ENCODE results near the gene STAC3. TPM values are rescaled to one million over a fixed set of nuclear protein-coding genes. Genes with fewer than 3 reads are reported as not detected.
A peak's percentile ranks its signal among the peaks of the same experiment; 100 is the strongest.

Gene STAC3
- total and polyA plus RNA-seq, 2 of the 13 experiments (the other 11 are each of a cell fraction or from before 2014, with no cell fraction given) = 0.18 to 0.22 TPM

GRCh38 chr12:57240066-57240921 lies 10.7 kb downstream of the STAC3 start (continued):
- TF ChIP-seq ZFP36 (IDR thresholded peaks at IDR 0.05; ENCODE audit: borderline replicate concordance, low read depth, low read length, partially characterized antibody) (no peak), AGO1 (IDR thresholded peaks at IDR 0.05; ENCODE audit: low read depth, low read length, poor library complexity, severe bottlenecking) (no peak), GATAD1 (CRISPR knock-in tag; IDR thresholded peaks at IDR 0.05) (no peak), ERF (CRISPR knock-in tag; IDR thresholded peaks at IDR 0.05) (no peak), ZNF777 (CRISPR knock-in tag; IDR thresholded peaks at IDR 0.05) (peak; percentile 37; the same call in 1 of the 2 replicates), CHD4 (IDR thresholded peaks at IDR 0.05; ENCODE audit: borderline replicate concordance, low read length) (no peak), POLR2G (IDR thresholded peaks at IDR 0.05; ENCODE audit: low read depth, low read length) (peak; percentile 48), ZNF574 (CRISPR knock-in tag; IDR thresholded peaks at IDR 0.05) (no peak), ZNF768 (CRISPR knock-in tag; IDR thresholded peaks at IDR 0.05) (no peak), ZNF414 (CRISPR knock-in tag; IDR thresholded peaks at IDR 0.05) (no peak), DNMT3B (CRISPR knock-in tag; conservative IDR thresholded peaks at IDR 0.05) (no peak), BCL3 (CRISPR knock-in tag; IDR thresholded peaks at IDR 0.05) (no peak), ATF4 (CRISPR knock-in tag; IDR thresholded peaks at IDR 0.05) (peak; percentile 68 to 97; a peak in 3 of 4 replicates)
- TF ChIP-seq, protein P1, sequence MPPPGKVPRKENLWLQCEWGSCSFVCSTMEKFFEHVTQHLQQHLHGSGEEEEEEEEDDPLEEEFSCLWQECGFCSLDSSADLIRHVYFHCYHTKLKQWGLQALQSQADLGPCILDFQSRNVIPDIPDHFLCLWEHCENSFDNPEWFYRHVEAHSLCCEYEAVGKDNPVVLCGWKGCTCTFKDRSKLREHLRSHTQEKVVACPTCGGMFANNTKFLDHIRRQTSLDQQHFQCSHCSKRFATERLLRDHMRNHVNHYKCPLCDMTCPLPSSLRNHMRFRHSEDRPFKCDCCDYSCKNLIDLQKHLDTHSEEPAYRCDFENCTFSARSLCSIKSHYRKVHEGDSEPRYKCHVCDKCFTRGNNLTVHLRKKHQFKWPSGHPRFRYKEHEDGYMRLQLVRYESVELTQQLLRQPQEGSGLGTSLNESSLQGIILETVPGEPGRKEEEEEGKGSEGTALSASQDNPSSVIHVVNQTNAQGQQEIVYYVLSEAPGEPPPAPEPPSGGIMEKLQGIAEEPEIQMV (CRISPR knock-in tag; IDR thresholded peaks at IDR 0.05; ENCODE audit: low read depth) = no peak
- TF ChIP-seq, protein P2, sequence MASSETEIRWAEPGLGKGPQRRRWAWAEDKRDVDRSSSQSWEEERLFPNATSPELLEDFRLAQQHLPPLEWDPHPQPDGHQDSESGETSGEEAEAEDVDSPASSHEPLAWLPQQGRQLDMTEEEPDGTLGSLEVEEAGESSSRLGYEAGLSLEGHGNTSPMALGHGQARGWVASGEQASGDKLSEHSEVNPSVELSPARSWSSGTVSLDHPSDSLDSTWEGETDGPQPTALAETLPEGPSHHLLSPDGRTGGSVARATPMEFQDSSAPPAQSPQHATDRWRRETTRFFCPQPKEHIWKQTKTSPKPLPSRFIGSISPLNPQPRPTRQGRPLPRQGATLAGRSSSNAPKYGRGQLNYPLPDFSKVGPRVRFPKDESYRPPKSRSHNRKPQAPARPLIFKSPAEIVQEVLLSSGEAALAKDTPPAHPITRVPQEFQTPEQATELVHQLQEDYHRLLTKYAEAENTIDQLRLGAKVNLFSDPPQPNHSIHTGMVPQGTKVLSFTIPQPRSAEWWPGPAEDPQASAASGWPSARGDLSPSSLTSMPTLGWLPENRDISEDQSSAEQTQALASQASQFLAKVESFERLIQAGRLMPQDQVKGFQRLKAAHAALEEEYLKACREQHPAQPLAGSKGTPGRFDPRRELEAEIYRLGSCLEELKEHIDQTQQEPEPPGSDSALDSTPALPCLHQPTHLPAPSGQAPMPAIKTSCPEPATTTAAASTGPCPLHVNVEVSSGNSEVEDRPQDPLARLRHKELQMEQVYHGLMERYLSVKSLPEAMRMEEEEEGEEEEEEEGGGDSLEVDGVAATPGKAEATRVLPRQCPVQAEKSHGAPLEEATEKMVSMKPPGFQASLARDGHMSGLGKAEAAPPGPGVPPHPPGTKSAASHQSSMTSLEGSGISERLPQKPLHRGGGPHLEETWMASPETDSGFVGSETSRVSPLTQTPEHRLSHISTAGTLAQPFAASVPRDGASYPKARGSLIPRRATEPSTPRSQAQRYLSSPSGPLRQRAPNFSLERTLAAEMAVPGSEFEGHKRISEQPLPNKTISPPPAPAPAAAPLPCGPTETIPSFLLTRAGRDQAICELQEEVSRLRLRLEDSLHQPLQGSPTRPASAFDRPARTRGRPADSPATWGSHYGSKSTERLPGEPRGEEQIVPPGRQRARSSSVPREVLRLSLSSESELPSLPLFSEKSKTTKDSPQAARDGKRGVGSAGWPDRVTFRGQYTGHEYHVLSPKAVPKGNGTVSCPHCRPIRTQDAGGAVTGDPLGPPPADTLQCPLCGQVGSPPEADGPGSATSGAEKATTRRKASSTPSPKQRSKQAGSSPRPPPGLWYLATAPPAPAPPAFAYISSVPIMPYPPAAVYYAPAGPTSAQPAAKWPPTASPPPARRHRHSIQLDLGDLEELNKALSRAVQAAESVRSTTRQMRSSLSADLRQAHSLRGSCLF (CRISPR knock-in tag; IDR thresholded peaks at IDR 0.05; ENCODE audit: borderline replicate concordance) = no peak
